ENCODE data around the gene VAV2. TPM values are rescaled to one million over a fixed set of nuclear protein-coding genes. Genes with fewer than 3 reads are reported as not detected.
A peak's percentile ranks its signal among the peaks of the same experiment; 100 is the strongest.

VAV2 gene
- total and polyA plus RNA-seq, 7 donors: 3.8 to 23.3 (median 7.2) TPM

- Histone ChIP-seq H3K9me3 (no peaks in the 10 kb centered on the region), H3K4me3 (no peak overlapping the region), H3K27ac (no peak overlapping the region), H3K27me3 (no peaks in the 10 kb centered on the region), H3K36me3 (no peaks in the 10 kb centered on the region), H3K4me1 (peaks cover 0 to 10% (median 0%) of the 10 kb centered on the region in 4 donors)
- WGBS, 2 donors: 88 to 97% methylated on average over 16 of the region's 16 CpGs
- intact Hi-C loops (cut with DNase I): no loop called here
- DNase-seq: no peak
- TF ChIP-seq POLR2A (IDR thresholded peaks at IDR 0.05) (no peak), POLR2AphosphoS5 (IDR thresholded peaks at IDR 0.05) (no peak), CTCF (IDR thresholded peaks at IDR 0.05) (no peak), EP300 (IDR thresholded peaks at IDR 0.05) (no peak)
Observed at GRCh38 chr9:133849110-133849670, 142.9 kb downstream of the VAV2 start.

GRCh38 chr9:133848471-133849109 lies 143.5 kb downstream of the VAV2 start:
- H3K27me3 ChIP-seq: no peaks in the 10 kb centered on the region
- no peak overlapping the region for H3K27ac ChIP-seq
- intact Hi-C loops (cut with DNase I): no loop called here
- no peak overlapping the region for H3K4me3 ChIP-seq
- peaks cover 0 to 10% (median 0%) of the 10 kb centered on the region in 4 donors for H3K4me1 ChIP-seq
- WGBS, 2 donors: 93 to 95% methylated on average over 19 of the region's 19 CpGs
- H3K36me3 ChIP-seq: no peaks in the 10 kb centered on the region
- TF ChIP-seq CTCF (IDR thresholded peaks at IDR 0.05) (no peak), POLR2AphosphoS5 (IDR thresholded peaks at IDR 0.05) (no peak), POLR2A (IDR thresholded peaks at IDR 0.05) (no peak), EP300 (IDR thresholded peaks at IDR 0.05) (no peak)
- DNase-seq: no peak
- H3K9me3 ChIP-seq: no peaks in the 10 kb centered on the region

GRCh38 chr9:133846483-133847090 lies 145.5 kb downstream of the VAV2 start:
- 94% methylated on average over 18 of the region's 18 CpGs for WGBS, 2 donors
- no peak for TF ChIP-seq CTCF (IDR thresholded peaks at IDR 0.05)
- TF ChIP-seq POLR2AphosphoS5 (IDR thresholded peaks at IDR 0.05): no peak
- TF ChIP-seq POLR2A (IDR thresholded peaks at IDR 0.05): no peak
- intact Hi-C loops (cut with DNase I): no loop called here
- H3K27ac ChIP-seq: no peak overlapping the region
- H3K27me3 ChIP-seq: no peaks in the 10 kb centered on the region
- H3K36me3 ChIP-seq: no peaks in the 10 kb centered on the region
- no peak overlapping the region for H3K4me3 ChIP-seq
- H3K9me3 ChIP-seq: no peaks in the 10 kb centered on the region
- DNase-seq: no peak
- H3K4me1 ChIP-seq: peaks cover 0 to 10% (median 0%) of the 10 kb centered on the region in 4 donors

GRCh38 chr9:133845440-133845839 lies 146.7 kb downstream of the VAV2 start:
- peak overlapping the region in 1 of 4 donors; percentile 17 for H3K4me3 ChIP-seq

More at GRCh38 chr9:133845440-133845839, 146.7 kb downstream of the VAV2 start:
- H3K9me3 ChIP-seq: no peaks in the 10 kb centered on the region
- no peaks in the 10 kb centered on the region for H3K36me3 ChIP-seq
- TF ChIP-seq CTCF (IDR thresholded peaks at IDR 0.05): no peak
- peak in 2 of 4 donors; percentile 12 to 62 for TF ChIP-seq POLR2AphosphoS5 (IDR thresholded peaks at IDR 0.05)
- TF ChIP-seq EP300 (IDR thresholded peaks at IDR 0.05): no peak
- H3K27ac ChIP-seq: peak overlapping the region in 1 of 4 donors; percentile 54
- DNase-seq: peak; percentile 87
- 42 to 75% methylated on average over 7 of the region's 7 CpGs for WGBS, 2 donors
- H3K4me1 ChIP-seq: peaks cover 0 to 10% (median 0%) of the 10 kb centered on the region in 4 donors
- intact Hi-C loops (cut with DNase I): no loop called here
- no peaks in the 10 kb centered on the region for H3K27me3 ChIP-seq

All from sigmoid colon (tissue), 7 donors.